ENCODE data around the gene CEACAM18. TPM values are rescaled to one million over a fixed set of nuclear protein-coding genes. Genes with fewer than 3 reads are reported as not detected.
A peak's percentile ranks its signal among the peaks of the same experiment; 100 is the strongest.

CEACAM18 gene
- total RNA-seq, 1 donor from 2014 or later, result not detected

DNA sequence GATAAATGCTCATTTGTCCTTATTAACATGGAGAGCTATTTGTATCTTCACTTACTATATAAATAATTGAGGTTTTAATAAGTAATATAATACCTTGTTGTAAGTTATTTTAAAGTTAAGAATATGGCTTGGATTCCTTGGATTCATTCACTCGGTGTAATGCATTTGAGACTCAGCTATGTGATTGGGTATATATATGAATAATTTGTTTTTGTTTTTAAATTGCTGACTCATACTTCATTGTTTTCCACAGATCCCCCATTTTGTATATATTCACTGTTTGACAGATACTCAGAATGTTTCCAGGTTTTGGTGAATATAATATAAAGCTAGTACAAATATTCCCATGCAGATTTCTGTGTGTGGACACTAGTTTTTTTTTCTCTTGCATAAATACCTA, 6.8 kb upstream of the CEACAM18 start:
- no peak for DNase-seq (ENCODE audit: low spot score)
- Mint-ChIP-seq H3K27me3 (ENCODE audit: unreplicated experiment) (no peaks in the 10 kb centered on the region), H3K36me3 (ENCODE audit: low read depth, unreplicated experiment) (no peaks in the 10 kb centered on the region), H3K27ac (ENCODE audit: unreplicated experiment) (no peak overlapping the region), H3K4me1 (ENCODE audit: unreplicated experiment) (peaks cover 31% of the 10 kb centered on the region), H3K4me3 (ENCODE audit: unreplicated experiment) (no peak overlapping the region), H3K9me3 (ENCODE audit: unreplicated experiment) (no peaks in the 10 kb centered on the region)
- TF ChIP-seq, protein P1, sequence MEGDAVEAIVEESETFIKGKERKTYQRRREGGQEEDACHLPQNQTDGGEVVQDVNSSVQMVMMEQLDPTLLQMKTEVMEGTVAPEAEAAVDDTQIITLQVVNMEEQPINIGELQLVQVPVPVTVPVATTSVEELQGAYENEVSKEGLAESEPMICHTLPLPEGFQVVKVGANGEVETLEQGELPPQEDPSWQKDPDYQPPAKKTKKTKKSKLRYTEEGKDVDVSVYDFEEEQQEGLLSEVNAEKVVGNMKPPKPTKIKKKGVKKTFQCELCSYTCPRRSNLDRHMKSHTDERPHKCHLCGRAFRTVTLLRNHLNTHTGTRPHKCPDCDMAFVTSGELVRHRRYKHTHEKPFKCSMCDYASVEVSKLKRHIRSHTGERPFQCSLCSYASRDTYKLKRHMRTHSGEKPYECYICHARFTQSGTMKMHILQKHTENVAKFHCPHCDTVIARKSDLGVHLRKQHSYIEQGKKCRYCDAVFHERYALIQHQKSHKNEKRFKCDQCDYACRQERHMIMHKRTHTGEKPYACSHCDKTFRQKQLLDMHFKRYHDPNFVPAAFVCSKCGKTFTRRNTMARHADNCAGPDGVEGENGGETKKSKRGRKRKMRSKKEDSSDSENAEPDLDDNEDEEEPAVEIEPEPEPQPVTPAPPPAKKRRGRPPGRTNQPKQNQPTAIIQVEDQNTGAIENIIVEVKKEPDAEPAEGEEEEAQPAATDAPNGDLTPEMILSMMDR (IDR thresholded peaks at IDR 0.05; ENCODE audit: unreplicated experiment), result no peak

DNA sequence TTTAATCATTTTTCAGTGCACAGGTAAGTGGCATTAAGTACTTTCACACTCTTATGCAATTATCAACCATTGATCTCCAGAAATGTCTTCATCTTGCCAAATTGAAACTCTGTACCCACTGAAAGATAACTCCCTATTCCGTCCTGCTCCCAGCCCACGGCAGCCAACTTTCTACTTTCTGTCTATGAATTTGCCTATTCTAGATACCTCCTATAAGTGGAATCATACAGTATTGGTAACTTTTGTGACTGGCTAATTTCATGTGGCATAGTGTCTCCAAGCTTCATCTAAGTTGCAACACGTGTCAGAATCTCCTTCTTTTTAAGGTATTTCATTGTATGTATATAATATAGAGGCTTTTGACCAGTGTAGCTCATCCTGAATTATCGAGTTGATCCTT, 5.7 kb upstream of the CEACAM18 start:
- Mint-ChIP-seq H3K27me3 (ENCODE audit: unreplicated experiment) (no peaks in the 10 kb centered on the region), H3K4me3 (ENCODE audit: unreplicated experiment) (no peak overlapping the region), H3K27ac (ENCODE audit: unreplicated experiment) (no peak overlapping the region), H3K4me1 (ENCODE audit: unreplicated experiment) (peaks cover 20% of the 10 kb centered on the region), H3K9me3 (ENCODE audit: unreplicated experiment) (no peaks in the 10 kb centered on the region), H3K36me3 (ENCODE audit: low read depth, unreplicated experiment) (no peaks in the 10 kb centered on the region)
- TF ChIP-seq, protein P1 (IDR thresholded peaks at IDR 0.05; ENCODE audit: unreplicated experiment), result no peak
- DNase-seq (ENCODE audit: low spot score), result no peak

DNA sequence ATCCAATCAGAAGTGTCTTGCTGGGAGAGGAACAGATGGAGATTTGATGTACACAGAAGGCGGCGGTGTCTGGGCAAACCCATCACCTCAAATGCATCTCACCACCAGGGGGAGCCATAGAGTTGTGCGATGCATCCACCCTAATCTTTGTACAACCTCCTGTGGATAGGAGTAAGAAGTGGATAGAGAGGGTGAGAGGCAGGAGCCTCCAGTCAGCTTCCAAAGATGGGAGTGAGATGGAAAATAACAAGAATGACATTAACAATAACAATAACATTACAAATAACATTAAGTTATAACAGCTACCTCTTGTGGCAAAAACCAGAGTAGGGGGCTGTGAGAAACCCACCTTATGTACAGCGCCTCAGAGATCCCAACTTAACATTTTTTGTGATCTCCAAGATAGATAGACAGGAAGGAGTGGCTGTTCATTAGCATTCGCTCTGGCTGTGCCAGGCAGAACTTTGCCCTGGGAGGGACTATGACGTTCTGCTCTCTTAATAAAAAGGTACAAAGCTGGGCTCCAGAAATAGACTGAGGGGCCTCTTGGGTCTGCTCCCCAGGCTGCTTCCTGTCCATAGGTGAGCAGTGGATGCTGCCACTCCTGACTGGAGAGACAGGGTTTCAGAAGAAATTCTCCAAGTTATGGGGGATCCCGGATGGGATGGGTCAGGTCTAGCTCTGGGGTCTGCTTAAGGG, 5.2 kb upstream of the CEACAM18 start:
- Mint-ChIP-seq H3K27ac (ENCODE audit: unreplicated experiment) (no peak overlapping the region), H3K9me3 (ENCODE audit: unreplicated experiment) (no peaks in the 10 kb centered on the region), H3K4me3 (ENCODE audit: unreplicated experiment) (no peak overlapping the region), H3K4me1 (ENCODE audit: unreplicated experiment) (peaks cover 15% of the 10 kb centered on the region), H3K36me3 (ENCODE audit: low read depth, unreplicated experiment) (no peaks in the 10 kb centered on the region), H3K27me3 (ENCODE audit: unreplicated experiment) (no peaks in the 10 kb centered on the region)
- TF ChIP-seq, protein P1 (IDR thresholded peaks at IDR 0.05; ENCODE audit: unreplicated experiment), result peak; percentile 91
- DNase-seq (ENCODE audit: low spot score), result peak; percentile 84

DNA sequence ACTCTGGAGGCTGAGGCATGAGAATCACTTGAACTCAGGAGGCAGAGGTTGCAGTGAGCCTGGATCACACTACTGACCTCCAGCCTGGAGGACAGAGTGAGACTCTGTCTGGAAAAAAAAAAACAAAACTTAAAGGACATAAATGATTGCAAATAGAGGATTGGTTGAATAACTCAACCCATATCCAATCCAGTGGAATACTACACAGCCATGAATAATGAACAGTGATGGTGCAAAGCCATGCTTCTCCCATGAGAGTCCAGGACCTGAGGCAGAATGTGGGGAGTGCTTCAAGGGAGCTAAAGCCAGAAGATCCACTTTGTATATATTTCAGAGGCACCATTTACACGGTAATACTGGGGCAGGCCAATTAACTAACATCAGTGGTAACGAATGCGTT, 2.2 kb upstream of the CEACAM18 start:
- Mint-ChIP-seq H3K36me3 (ENCODE audit: low read depth, unreplicated experiment) (peaks cover 9% of the 10 kb centered on the region), H3K9me3 (ENCODE audit: unreplicated experiment) (no peaks in the 10 kb centered on the region), H3K27ac (ENCODE audit: unreplicated experiment) (no peak overlapping the region), H3K27me3 (ENCODE audit: unreplicated experiment) (peaks cover 6% of the 10 kb centered on the region), H3K4me1 (ENCODE audit: unreplicated experiment) (peaks cover 3% of the 10 kb centered on the region), H3K4me3 (ENCODE audit: unreplicated experiment) (no peak overlapping the region)
- TF ChIP-seq, protein P1 (IDR thresholded peaks at IDR 0.05; ENCODE audit: unreplicated experiment), result no peak
- no peak for DNase-seq (ENCODE audit: low spot score)

DNA sequence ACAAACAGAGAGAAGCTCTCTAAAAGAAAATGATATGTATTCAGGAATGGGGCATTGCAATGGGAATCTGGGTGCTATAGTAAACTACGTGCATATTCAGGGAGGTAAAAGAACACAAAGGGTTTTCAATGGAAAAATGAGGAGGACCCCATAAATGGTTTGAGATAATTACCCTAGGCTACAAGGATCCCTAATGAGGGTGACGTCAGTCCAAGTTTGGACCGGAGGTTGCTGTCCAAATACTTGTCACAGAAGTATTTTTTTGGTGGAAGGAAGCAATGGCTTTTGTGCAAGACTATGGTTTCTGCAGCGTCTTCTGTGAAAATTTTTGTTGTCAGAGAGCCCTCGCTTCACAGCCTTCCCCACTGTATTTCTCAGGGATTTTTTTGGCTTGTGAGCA, 995 bp upstream of the CEACAM18 start:
- Mint-ChIP-seq H3K4me3 (ENCODE audit: unreplicated experiment) (no peak overlapping the region), H3K27me3 (ENCODE audit: unreplicated experiment) (peaks cover 6% of the 10 kb centered on the region), H3K9me3 (ENCODE audit: unreplicated experiment) (no peaks in the 10 kb centered on the region), H3K36me3 (ENCODE audit: low read depth, unreplicated experiment) (peaks cover 9% of the 10 kb centered on the region), H3K4me1 (ENCODE audit: unreplicated experiment) (peaks cover 3% of the 10 kb centered on the region), H3K27ac (ENCODE audit: unreplicated experiment) (no peak overlapping the region)
- TF ChIP-seq, protein P1 (IDR thresholded peaks at IDR 0.05; ENCODE audit: unreplicated experiment), result no peak
- no peak for DNase-seq (ENCODE audit: low spot score)
